HG03066 (cell line): ENCODE data around the gene ENDOV.

Experiments used
- ATAC-seq: cut with Tn5 transposase; IDR thresholded peaks from one replicate; pipeline ENCODE4 v1.9.1; 2021; ENCODE audit warnings: low read depth; ENCODE audit not compliant: unreplicated experiment

The ENDOV gene

DNA sequence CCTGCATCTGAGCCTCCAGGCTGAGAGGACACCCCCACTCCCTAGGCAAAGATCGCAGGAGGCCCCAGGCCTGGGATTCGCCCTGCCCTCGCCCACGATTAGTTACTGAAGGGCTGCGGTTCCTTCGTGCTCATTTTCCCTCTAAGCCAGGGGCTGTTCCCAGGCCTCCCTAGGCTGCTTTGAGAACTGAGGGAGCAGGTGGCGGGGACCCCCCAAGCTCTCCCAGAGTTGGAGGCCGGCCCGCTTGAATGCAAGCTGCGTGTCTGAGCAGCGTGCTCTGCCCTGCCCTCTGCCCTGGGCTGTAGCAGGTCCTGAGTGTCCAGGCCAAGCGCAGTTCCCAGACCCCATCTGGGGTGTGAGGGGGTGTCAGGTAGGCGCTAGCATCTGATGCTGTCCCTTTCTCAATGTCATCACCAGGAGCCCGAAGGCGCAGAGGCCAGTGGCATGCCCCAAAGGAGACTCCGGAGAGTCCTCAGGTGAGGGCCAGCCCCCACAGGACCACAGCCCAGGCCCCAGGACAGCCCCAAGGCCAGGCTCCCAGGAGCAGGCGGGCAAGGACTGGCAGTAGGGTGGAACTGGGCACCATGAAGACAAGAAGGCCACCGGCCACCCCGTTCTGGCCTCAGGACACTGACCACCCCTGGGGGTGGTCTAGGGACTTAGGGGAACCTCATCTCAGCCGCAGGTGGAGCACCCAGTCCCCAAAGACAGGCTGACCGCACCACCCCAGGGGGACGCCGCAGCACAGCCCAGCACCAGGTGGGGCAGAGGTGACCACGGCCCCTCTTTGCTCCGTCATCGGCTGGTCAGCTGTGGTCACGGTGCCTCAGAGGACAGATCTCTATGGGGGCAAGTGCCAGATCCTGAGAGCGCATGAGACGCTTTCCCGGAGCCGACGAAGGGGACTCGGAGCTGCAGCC, 14.6 kb downstream of the ENDOV start:
- ATAC-seq: no peak

DNA sequence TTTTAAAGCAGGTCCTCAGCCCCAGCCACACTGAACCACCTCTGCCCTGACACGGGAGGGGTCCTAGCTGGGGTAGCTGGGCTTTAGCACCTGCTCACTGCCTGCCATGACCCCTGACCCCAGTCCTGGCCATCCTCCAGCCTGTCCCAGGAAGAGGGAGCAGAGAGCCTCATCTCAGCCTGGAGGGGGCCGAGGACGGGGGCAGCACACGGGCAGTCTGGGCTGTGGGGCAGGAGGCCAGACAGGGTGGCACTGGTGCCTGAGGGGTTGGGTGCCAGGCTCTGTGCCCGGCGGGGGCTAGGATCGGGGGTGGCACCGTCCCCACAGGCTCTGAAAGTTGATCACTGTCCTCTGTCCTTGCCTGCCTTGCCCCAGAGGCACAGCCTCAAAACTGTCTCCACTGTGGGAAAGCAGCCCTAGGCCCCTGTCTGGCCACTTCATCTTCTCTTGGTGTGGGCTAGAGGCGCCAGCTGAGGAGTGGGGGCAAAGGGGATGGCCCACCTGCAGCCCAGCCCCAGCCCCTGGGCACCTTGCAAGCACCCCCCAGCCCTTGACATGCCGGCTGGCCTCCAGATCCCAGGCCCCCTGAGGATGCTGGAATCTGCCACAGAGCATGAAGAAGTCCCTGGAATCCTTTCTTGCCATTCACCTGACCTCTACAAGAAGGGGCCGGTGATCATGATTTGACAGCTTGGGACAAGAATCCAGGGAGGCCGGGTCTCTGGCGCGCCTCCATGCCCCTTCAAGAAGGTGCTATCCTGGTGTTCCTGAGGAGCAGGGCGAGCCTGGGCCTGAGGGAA, 15.7 kb downstream of the ENDOV start:
- ATAC-seq: no peak

DNA sequence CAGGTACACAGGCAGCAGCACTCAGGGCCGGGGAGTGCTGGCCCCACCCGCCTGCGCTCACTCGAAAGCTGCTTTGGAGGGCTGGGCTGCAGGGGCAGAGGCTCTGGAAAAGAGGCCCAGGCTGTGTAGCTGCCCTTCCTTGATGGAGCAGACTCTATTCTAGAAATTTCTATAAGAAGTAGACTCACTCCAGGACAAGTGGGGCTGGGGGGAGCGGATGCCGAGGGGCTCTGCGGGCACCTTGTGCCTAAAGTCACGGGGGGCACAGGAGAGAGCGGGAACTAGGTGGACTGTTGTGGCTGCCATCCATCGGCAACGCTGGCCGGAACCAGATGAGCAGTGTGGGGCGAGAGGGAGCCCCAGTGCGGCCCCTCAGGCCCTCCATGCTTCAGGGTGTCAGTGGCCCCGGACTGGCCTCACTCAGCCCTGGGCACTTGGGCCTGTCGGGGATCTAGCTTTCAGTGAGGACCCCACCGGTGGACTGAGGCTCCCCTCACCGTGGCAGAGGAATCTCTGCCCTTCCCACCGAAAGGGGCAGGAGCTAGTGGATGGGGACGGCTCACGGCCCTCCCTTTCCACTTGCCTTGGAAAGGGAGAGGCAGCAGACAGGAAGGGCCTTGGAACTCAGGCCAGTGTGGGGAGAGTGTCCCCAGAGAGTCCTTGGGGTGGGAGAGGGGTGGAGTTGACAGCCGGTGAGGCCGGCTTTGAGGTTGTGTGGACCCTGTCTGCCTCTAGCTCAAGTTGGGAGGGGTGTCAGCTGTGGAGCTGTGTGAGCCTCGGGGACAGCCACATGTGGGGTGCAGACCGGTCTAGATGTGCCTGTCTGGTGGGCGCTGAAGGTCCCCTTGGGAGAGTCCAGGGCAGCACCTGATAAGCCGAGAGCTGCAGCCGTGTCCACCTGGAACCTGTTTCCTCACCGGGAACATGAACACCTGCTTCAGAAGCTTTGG, 16.6 kb downstream of the ENDOV start:
- ATAC-seq: no peak

DNA sequence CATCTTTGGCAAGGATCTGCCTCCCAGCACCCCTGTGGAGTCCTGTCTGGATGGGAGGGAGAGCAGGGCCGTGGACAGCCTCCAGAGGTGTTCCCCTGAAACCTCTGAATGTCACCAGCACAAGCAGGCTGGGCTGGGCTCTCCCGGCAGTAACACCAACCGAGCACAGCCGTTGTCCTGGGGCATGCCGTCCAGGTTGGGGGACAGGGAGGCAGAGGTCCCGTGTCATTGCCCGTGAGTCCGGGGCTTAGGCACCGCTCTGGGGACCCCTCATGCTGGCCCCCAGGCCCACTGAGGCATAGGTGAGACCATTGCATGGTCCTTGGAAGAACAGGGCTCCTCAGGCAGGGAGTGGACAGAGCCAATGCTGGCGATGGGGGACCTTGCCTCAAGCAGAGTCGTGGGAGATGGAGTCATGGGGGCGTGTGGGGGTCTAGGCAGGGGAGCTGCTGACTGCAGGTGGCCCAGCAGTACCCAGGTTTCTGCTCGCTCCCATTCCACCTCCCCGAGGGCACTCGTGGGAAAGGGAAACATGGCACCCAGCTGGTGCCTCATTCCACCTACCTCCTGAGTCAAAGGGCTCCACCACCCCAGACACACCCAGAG, 17.5 kb downstream of the ENDOV start:
- ATAC-seq: no peak

DNA sequence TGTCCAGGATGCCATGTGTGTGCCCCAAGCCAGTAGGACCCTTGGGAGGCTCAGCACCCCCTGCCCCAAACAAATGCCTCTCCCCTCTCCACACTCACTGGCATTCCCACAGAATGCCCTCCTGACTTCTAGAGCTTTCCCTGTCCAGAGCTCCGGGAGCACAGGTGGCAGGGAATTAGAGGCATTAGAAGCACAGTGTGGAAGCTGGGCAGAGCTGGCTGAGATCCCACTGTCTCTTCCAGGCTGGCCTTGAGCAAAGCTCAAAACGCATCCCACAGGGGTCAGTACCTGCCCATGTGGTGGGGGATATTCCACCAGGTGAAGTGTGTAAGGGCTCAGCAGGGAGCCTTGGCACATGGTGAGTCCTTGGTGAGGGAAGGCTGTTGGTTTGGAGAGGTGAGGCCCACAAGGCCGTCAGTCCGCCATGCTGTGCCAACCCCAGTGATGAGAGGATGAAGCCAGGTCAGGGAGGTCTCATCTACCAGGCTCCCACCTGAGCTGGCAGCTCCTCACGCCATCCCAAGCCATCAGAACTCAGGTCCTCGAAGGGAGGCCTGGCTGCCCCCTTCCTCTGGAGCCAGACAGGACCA, 18.1 kb downstream of the ENDOV start:
- no peak for ATAC-seq

DNA sequence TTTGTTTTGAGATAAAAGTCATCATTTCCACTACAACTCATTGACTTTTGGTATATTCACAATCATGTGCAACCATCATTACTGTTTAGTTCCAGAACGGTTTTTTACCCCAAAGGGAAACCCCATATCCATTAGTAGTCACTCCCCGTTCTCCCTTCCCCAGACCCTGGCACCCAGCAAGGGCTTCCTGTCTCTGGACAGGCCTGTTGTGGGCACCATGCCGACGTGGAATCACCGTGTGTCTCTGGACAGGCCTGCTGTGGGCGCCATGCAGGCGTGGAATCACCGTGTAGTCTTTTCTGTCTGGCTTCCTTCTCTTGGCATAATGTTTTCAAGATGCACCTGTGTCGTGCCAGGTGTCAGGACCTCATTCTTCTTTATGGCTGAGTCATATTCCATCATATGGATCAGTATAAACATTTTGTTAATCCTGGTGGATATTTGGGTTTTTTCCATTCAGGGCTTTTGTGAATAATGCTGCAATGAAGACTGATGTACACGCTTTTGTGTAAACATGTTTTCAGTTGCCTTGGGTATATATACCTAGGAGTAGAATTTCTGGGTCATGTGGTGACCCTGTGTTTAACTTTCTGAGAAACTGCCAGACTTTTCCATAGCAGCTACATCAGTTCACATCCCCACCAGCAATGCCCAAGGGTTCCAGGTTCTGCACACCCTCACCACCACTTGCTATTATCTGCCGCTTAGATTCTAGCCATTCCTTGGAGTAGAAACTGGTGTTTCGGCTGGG, 19.1 kb downstream of the ENDOV start:
- no peak for ATAC-seq

DNA sequence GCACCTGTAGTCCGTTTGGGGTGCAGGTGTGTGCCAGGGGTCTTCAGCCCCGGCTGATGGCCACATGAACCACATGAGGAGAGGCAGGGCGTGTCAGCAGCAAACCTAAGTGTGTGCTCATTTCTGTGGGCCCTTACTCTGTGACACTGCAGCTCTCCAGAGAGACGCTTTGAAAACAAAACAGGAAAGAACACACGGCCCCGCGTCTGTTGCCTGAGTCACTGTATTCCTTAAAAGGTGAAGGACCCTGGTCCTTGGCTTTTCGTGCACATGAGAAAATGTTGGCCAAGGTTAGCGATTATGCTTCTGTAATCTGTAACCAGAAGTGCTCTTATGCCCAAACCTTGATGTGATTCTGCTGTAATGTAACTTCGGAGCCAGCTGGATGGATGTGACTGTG, 22.6 kb downstream of the ENDOV start:
- ATAC-seq: no peak

DNA sequence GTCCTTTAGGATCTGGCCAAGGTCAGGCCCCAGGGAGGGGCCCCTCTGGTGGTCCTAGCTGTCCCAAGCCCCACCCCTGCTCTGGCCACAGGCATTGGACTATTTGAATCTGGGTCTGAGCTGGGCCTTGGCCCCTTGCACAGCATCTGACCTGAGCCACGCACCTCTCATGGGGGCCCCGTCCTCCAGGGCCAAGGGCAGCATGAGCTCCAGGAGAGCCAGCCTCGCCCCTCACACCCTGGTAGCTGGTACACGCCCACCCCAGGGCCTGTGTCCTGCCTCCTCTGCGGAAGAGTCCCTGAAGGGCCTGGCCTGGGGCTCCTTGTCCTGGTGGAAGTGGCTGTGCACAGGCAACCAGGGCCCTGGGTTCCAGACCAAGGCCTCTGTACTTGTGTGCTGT, 23.8 kb downstream of the ENDOV start:
- no peak for ATAC-seq

DNA sequence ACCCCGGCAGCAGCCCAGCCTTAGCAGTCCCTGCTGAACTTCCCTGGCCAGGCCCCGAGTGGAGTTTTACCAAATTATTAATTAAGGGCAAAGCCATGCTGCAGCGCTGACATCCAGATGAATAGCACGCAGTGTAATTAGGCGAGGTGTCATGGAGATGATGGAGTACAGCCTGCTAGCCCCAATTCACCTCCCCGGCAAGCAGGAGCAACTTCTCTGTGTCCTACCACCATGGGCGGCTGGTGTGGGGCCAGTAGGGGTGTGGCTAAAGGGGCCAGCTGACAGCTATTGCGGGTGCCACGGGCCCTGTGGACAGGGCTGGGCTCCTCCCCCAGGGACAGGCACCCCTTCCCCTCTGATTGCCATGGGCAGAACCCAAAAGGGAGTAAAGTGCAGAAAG, 24.5 kb downstream of the ENDOV start:
- ATAC-seq: no peak

DNA sequence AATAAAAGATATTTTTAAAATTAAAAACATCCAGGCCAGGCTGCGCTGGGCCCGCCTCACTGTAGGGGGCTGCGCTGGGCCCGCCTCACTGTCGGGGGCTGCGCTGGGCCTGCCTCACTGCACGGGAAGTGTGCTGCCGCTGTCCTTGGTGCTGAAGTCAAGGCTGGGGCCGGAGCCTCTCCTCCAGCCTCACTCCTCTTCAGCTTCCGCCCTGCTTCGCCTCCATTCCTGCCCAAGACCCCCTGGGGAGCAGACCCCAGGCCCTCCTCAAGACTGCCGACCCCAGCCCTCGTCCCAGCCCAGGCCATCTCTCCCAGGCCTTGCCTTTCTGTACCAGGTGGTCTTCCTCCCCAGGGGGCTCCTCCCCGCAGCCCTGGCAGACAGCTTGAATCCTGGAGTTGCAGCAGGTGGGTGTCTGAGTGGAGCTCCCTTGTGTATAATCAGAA, 26.2 kb downstream of the ENDOV start:
- no peak for ATAC-seq

DNA sequence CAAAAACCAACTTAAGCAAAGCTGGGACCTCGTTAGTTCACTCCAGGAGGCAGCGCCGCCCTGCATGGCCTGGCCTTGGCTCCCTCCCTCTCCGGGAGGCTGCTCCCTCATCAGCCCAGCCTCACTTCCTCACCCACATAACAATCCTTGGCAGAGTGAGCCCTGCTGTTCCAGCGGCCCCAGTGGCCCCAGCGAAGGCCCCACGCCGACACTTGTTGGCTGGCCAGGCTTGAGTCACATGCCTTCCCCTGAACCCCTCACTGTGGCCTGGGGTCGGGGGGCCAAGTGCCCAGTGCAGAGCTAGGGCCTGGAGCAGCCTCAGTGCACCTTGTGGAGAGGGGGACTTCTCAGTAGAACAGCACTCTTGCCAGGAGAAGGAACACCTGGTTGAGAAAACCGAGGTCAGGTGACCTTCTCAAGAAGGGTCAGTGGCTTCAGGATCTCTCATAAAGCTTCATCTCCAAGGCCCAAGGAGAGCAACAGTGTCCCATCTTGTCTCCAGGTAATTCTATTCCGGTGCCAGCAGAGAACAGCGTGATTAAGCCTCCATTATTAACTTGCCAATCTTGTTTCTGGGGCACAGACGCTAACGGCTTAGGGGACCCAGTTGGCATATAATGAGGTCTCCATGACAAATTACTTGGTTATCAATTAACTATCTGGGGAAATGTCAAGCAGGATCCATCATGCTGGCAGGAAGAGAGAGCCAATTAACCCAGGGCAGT, 26.8 kb downstream of the ENDOV start:
- ATAC-seq: no peak

DNA sequence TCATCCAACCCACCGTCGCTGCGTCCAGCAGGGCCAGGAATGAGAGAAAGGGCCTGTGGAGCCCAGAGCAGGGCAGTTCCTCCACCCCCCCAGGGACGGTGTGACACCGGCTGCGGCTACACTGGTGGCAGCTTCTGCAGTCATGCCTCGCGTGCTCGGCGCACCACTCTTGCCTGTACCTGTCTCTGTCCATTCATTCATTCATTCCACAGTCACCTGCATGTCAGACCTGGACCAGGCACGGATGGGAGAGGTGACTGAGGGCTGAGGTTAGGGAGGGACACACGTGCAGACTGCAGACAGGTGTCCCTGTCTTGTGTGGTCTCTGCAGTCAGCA, 27.3 kb downstream of the ENDOV start:
- no peak for ATAC-seq

DNA sequence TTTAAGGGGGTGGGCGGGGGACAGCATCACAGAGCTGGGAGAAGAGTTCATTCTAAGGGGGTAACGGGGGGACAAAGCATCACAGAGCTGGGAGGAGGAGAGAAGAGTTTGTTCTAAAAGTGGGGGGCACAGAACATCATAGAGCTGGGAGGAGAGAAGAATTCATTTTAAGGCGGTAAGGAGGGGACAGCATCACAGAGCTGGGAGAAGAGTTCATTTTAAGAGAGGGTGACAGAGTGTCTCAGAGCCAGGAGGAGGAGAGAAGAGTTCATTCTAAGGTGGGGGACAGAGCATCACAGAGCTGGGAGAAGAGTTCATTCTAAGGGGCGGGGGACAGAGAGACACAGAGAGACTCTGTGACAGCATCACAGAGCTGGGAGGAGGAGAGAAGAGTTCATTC, 27.8 kb downstream of the ENDOV start:
- no peak for ATAC-seq

DNA sequence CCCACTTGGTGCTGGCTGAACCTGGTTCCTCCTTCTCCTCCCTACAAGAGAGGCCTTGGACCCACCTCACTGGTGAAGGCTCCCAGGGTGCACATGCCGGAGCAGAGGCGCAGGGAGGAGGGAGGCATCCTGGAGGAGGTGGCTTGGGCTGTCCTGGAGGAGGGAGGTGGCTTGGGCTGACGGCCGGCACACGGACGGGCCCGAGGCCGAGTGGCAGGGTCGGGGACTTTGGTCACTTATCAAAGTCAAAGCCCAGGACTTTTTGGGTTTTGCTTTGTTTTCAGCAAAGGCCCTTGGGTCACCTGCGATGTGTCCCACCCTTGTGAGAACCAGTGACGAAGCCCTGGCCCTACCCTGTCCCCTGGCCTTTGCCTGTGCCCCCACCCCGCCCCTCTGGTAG, 28.5 kb downstream of the ENDOV start:
- no peak for ATAC-seq

DNA sequence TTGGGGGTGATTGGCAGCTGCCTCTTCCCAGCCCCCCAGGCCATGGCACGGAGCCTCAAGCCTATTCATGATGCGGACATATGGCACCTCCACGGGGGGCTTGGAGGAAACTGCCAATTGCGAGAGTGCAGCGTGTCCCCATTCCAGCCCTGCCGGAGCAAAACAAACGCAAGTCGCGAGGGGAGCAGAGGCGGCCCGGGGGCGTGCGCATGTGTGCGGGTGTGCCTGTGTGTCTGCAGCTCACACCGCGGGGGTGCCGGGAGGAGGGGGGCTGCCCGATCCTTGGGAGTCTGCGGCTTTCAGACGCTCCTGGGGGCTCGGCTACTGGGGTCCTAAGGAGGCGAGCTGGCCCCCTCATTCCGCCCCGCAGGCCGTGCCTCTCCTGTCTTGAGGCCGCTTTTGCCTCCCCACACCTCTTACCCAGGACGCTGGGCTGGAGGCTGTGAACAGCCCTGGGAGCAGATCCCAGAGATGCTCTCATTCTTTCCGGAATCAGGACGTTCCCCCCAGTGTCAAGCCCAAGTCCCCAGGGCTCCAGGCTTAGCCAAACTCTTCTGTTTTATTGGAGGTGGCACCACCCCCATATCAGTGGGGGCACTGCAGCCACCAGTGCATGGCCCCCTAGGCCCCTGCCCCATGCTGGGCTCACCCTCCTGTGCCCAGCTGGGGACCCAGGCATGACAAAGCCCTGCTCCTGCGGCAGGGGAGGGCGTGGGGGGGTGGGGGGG, 29.1 kb downstream of the ENDOV start:
- no peak for ATAC-seq

DNA sequence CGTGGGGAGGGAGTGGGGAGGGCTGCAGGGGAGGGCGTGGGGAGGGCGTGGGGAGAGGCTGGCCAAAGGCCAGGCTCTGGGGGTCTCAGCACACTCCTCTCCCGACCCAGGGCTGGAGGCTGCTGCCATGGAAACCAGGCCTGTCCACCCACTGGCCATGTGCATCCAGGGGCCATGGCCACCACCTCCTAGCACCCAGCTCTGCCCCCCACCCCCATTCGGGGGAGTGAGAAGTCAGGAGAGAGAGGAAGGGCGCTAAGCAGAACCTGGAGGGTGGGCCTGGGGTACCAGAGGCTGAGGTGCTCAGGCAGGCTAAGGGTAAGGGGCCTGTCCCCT, 29.6 kb downstream of the ENDOV start:
- ATAC-seq: no peak

DNA sequence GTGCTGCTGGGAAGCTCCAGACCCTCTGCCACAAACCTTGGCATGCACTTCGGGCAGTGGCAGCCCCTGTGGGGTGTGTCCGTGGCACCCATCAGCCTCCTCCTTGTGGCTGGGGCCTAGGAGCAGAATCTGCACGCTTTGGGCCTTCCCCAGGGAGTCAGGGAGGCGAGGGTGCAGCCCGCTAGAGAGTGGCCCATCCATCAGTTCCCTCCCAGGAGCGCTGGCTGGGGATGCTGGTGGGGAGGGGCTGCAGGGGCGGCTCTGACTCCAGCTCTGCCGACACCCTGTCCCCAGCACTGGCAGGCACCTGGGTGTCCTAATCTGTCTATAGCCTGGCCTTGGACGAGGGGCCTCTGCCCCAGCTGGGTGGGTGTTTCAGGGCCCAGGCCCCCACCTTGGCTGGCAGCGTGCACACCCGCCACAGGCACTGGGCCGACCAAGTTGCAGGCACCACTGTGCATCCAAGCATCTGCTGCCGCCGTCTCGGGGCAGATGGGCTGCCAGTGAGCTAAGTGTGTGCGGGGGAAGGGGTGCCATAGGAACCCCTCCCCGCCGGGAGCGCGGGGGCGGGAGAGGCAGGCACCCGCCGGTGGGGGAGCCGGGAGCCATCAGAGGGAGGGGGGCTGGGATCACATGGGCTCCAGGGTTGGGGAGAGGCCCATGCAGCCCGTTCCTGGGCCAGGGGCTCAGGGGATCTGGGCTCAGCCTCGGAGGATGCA, 30.2 kb downstream of the ENDOV start:
- ATAC-seq: no peak

DNA sequence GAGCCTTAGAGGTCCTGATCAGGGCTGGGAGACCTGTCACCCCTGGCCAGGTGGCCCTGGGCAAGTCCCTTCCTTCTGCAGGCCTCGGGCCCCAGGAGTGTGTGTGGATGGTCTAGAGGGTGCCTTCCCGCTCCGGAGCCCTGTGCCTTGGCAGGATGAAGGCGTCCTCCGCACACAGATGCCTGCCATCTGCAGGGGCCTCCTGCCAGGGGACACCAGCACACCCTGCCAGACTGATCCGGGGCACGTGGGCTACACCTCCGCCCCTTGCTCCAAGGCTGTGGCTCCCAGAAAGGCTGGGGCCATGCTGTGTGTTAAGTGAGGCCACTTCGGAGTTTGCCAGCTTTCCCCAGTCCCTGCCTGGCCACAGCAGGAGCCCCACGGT, 30.8 kb downstream of the ENDOV start:
- ATAC-seq: no peak
